GM12891 (cell line): Measurements from ENCODE around the gene ERO1B.
"Not testable (repeated sequence)": the region's sequence is repeated elsewhere in the genome, so short reads cannot be mapped to it uniquely, and the experiment has no call there.

ENCODE experiments used
- DNase-seq: peaks from one replicate; pipeline ENCODE4 v3.0.0; 2011; ENCODE audit warnings: low spot score; ENCODE audit not compliant: insufficient read length
- FAIRE-seq: peaks from 2 replicates; lab custom pipeline; 2011; peaks lifted over from hg19 to GRCh38; lab: Jason Lieb, UNC
- PAX5 ChIP-seq: IDR thresholded peaks from 2 replicates; pipeline ENCODE4 v1.6.1; 2011; ENCODE audit warnings: low read length, moderate library complexity, mild to moderate bottlenecking; ENCODE audit not compliant: insufficient read depth, severe bottlenecking
- POLR2A ChIP-seq: IDR thresholded peaks from 2 replicates; pipeline ENCODE4 v1.6.1; 2011; ENCODE audit warnings: low read depth, low read length, control low read depth
- POLR2AphosphoS5 ChIP-seq: IDR thresholded peaks from 2 replicates; pipeline ENCODE4 v1.6.1; 2011; ENCODE audit warnings: low read depth, low read length, control low read depth
- POU2F2 ChIP-seq: IDR thresholded peaks from 2 replicates; pipeline ENCODE4 v1.6.1; 2011; ENCODE audit warnings: low read depth, mild to moderate bottlenecking, control low read depth, low read length, moderate library complexity
- SPI1 ChIP-seq: IDR thresholded peaks from 2 replicates; pipeline ENCODE4 v1.6.1; 2011; ENCODE audit warnings: low read depth, low read length, control low read depth
- TAF1 ChIP-seq: IDR thresholded peaks from 2 replicates; pipeline ENCODE4 v1.6.1; 2011; ENCODE audit warnings: low read depth, low read length, control low read depth

Gene ERO1B

GRCh38 chr1:236201786-236202185, 80.0 kb downstream of the ERO1B start:
- no peak for DNase-seq
- FAIRE-seq = no peak
- TF ChIP-seq POLR2A (no peak), POLR2AphosphoS5 (peak; percentile 35; the same call in 1 of the 2 replicates)

- no peak for DNase-seq
- TF ChIP-seq SPI1 (no peak), POLR2AphosphoS5 (no peak), PAX5 (no peak), TAF1 (no peak), POU2F2 (no peak), POLR2A (no peak)
- FAIRE-seq = no peak
Measured at GRCh38 chr1:236200925-236201324, 80.8 kb downstream of the ERO1B start.

GRCh38 chr1:236193184-236193583, 88.6 kb downstream of the ERO1B start:
- FAIRE-seq = no peak
- TF ChIP-seq PAX5 (no peak), POLR2AphosphoS5 (no peak), SPI1 (no peak), POLR2A (no peak), POU2F2 (no peak), TAF1 (no peak)
- DNase-seq = no peak

- TF ChIP-seq SPI1 = peak; percentile 54; the same call in 1 of the 2 replicates
- not testable (repeated sequence) for FAIRE-seq, DNase-seq
Measured at GRCh38 chr1:236188084-236188483, 93.7 kb downstream of the ERO1B start.

- DNase-seq, FAIRE-seq: not testable (repeated sequence)
Measured at GRCh38 chr1:236186471-236186870, 95.3 kb downstream of the ERO1B start.

- DNase-seq (no peak), FAIRE-seq (no peak)
- TF ChIP-seq PAX5 (no peak), POLR2A (no peak), POU2F2 (no peak), SPI1 (no peak), TAF1 (no peak), POLR2AphosphoS5 (no peak)
Measured at GRCh38 chr1:236185687-236186086, 96.1 kb downstream of the ERO1B start.

GRCh38 chr1:236181059-236181458, 100.7 kb downstream of the ERO1B start:
- DNase-seq (no peak), FAIRE-seq (no peak)
- TF ChIP-seq SPI1 (no peak), PAX5 (no peak), POLR2AphosphoS5 (no peak), TAF1 (no peak), POU2F2 (no peak), POLR2A (no peak)

GRCh38 chr1:236179634-236180033, 102.1 kb downstream of the ERO1B start:
- FAIRE-seq (no peak), DNase-seq (no peak)
- TF ChIP-seq PAX5 = no peak
- no peak for TF ChIP-seq SPI1
- TF ChIP-seq POU2F2 = no peak
- TF ChIP-seq POLR2AphosphoS5 = no peak
- peak; percentile 51; the same call in 1 of the 2 replicates for TF ChIP-seq POLR2A
- TF ChIP-seq TAF1 = no peak

GRCh38 chr1:236176337-236177336, 105.1 kb downstream of the ERO1B start:
- FAIRE-seq = no peak
- no peak for DNase-seq
- no peak for TF ChIP-seq POLR2A
- TF ChIP-seq SPI1 = no peak
- TF ChIP-seq TAF1 = no peak
- TF ChIP-seq POU2F2 = no peak
- no peak for TF ChIP-seq PAX5
- no peak; the same call in 1 of the 2 replicates for TF ChIP-seq POLR2AphosphoS5

GRCh38 chr1:236175642-236176336, 106.0 kb downstream of the ERO1B start:
- TF ChIP-seq SPI1 (no peak), PAX5 (no peak), TAF1 (no peak), POLR2A (no peak), POU2F2 (peak; percentile 72), POLR2AphosphoS5 (peak; percentile 73)
- DNase-seq (no peak), FAIRE-seq (peak; percentile 81)
